Left hindlimb (tissue), 1 donor: ENCODE data around the gene ABL1.
"Not testable (repeated sequence)": the region's sequence is repeated elsewhere in the genome, so short reads cannot be mapped to it uniquely, and the experiment has no call there.

Experiments
- DNase-seq: peaks from one replicate; pipeline ENCODE4 v3.0.0-alpha.2; 2018

The ABL1 gene

GRCh38 chr9:130905125-130905901, 70.3 kb downstream of the ABL1 start:
- DNase-seq, result no peak

GRCh38 chr9:130905902-130906734, 71.1 kb downstream of the ABL1 start:
- DNase-seq, result no peak

- DNase-seq, result no peak
Observed at GRCh38 chr9:130906735-130907416, 71.8 kb downstream of the ABL1 start.

GRCh38 chr9:130908146-130908877, 73.3 kb downstream of the ABL1 start:
- no peak for DNase-seq

- DNase-seq, result no peak
Observed at GRCh38 chr9:130908878-130909355, 73.9 kb downstream of the ABL1 start.

- DNase-seq, result not testable (repeated sequence)
Observed at GRCh38 chr9:130910041-130910440, 75.0 kb downstream of the ABL1 start.

GRCh38 chr9:130910670-130911069, 75.6 kb downstream of the ABL1 start:
- not testable (repeated sequence) for DNase-seq

- no peak for DNase-seq
Observed at GRCh38 chr9:130911254-130912049, 76.4 kb downstream of the ABL1 start.

GRCh38 chr9:130912932-130913598, 78.0 kb downstream of the ABL1 start:
- no peak for DNase-seq

- no peak for DNase-seq
Observed at GRCh38 chr9:130913599-130914416, 78.8 kb downstream of the ABL1 start.

GRCh38 chr9:130914417-130915095, 79.5 kb downstream of the ABL1 start:
- no peak for DNase-seq

- no peak for DNase-seq
Observed at GRCh38 chr9:130915096-130915447, 80.0 kb downstream of the ABL1 start.

- DNase-seq, result no peak
Observed at GRCh38 chr9:130917168-130917960, 82.3 kb downstream of the ABL1 start.

GRCh38 chr9:130918101-130918825, 83.2 kb downstream of the ABL1 start:
- DNase-seq, result no peak

- no peak for DNase-seq
Observed at GRCh38 chr9:130918826-130919558, 83.9 kb downstream of the ABL1 start.

GRCh38 chr9:130919559-130920145, 84.6 kb downstream of the ABL1 start:
- no peak for DNase-seq

GRCh38 chr9:130920233-130920632, 85.2 kb downstream of the ABL1 start:
- DNase-seq, result no peak
